K562 (cell line): ENCODE measurements around the gene PPP1R37. TPM values are rescaled to one million over a fixed set of nuclear protein-coding genes. Genes with fewer than 3 reads are reported as not detected.

Source experiments
- E2F3 ChIP-seq: fragments of 250-450 bp; sonication (Bioruptor Pico); IDR thresholded peaks from 2 replicates; pipeline ENCODE4 v1.4.0; 2020; ENCODE audit warnings: mild to moderate bottlenecking
- FOXP4 ChIP-seq: sonication (generic); formaldehyde crosslinking; IDR thresholded peaks from 2 replicates; pipeline ENCODE4 v1.8.0; 2022; ENCODE audit warnings: mild to moderate bottlenecking, missing genetic modification reagents, borderline replicate concordance
- GATAD2B ChIP-seq: fragments of 450-650 bp; IDR thresholded peaks from 2 replicates; pipeline ENCODE4 v1.6.1; 2017; ENCODE audit warnings: mild to moderate bottlenecking, borderline replicate concordance
- HMGXB4 ChIP-seq: sonication (generic); formaldehyde crosslinking; IDR thresholded peaks from 2 replicates; pipeline ENCODE4 v1.8.1; 2023; ENCODE audit warnings: mild to moderate bottlenecking, missing genetic modification reagents
- MCM3 ChIP-seq: fragments of 450-650 bp; IDR thresholded peaks from 2 replicates; pipeline ENCODE4 v1.6.1; 2016
- NKRF ChIP-seq: fragments of 450-650 bp; IDR thresholded peaks from 2 replicates; pipeline ENCODE4 v1.6.1; 2016; ENCODE audit warnings: borderline replicate concordance
- NR4A1 ChIP-seq, 2 experiments: fragments of 250-450 bp in 1 of 2; fragments of 450-650 bp in 1 of 2; sonication (Bioruptor Pico) in 1 of 2; IDR thresholded peaks; 2 replicates each; pipeline versions ENCODE4 v1.4.0 to v1.6.1; 2016 to 2020; ENCODE audit warnings: mild to moderate bottlenecking in 2 of 2, missing compliant biosample characterization in 1 of 2, missing genetic modification characterization in 1 of 2, moderate library complexity in 1 of 2
- PCBP1 ChIP-seq: fragments of 200-400 bp; formaldehyde crosslinking; IDR thresholded peaks from 2 replicates; pipeline ENCODE4 v1.6.1; 2018; ENCODE audit warnings: mild to moderate bottlenecking, low read depth, low read length; ENCODE audit not compliant: poor library complexity, severe bottlenecking
- RAD21 ChIP-seq, 2 experiments: fragments of 250-450 bp in 1 of 2; fragments of 450-650 bp in 1 of 2; sonication (Bioruptor Pico) in 1 of 2; formaldehyde crosslinking in 1 of 2; IDR thresholded peaks in 1 of 2; conservative IDR thresholded peaks in 1 of 2; 2 replicates each; pipeline versions ENCODE4 v1.4.0 to v1.8.0; 2020 to 2022; ENCODE audit warnings: mild to moderate bottlenecking in 2 of 2, moderate library complexity in 1 of 2
- SUPT5H ChIP-seq: fragments of 450-650 bp; IDR thresholded peaks from 2 replicates; pipeline ENCODE4 v1.6.1; 2016
- TBP ChIP-seq: optimal IDR thresholded peaks from 2 replicates; pipeline ENCODE3; 2011; ENCODE audit warnings: low read depth, low read length, improper control_type of control experiment
- ZNF24 ChIP-seq: fragments of 450-650 bp; IDR thresholded peaks from 2 replicates; pipeline ENCODE4 v1.6.1; 2016
- ZNF431 ChIP-seq: sonication (generic); formaldehyde crosslinking; IDR thresholded peaks from 2 replicates; pipeline ENCODE4 v1.8.0; 2022; ENCODE audit warnings: mild to moderate bottlenecking, missing genetic modification reagents
- polyA plus RNA-seq, 8 experiments: library from polyadenylated mRNA; depleted of rRNA in 4 of 8; stranded (reverse) in 5 of 8; unstranded in 3 of 8; fragments of >200 nt; fragmentation: Nextera tagmentation in 2 of 8; fragmentation: Illumina TruSeq in 1 of 8; extraction: Ambion mirVana in 2 of 8; extraction: Trizol in 1 of 8; gene quantifications; 2 replicates each; pipeline versions ENCODE4 v1.2.1 to v1.2.3, GENCODE V29; 2011 to 2014; ENCODE audit warnings: inconsistent platforms in 1 of 8, missing spikeins in 1 of 8
- total RNA-seq, 7 experiments: library from RNA; depleted of rRNA in 6 of 7; stranded (reverse); fragments of >200 nt in 6 of 7; fragmentation: Illumina TruSeq in 2 of 7; extraction: Trizol in 2 of 7; gene quantifications; 2 replicates each; pipeline versions ENCODE4 v1.2.1 to v1.2.3, GENCODE V29; 2011 to 2021; ENCODE audit warnings: low replicate concordance in 1 of 7

Gene PPP1R37
- total and polyA plus RNA-seq, 9 of the 15 experiments (the other 6 are each of a cell fraction or from before 2014, with no cell fraction given), result 0.04 to 20.3 (median 7.3) TPM

GRCh38 chr19:45179072-45179891 is 86.3 kb downstream of the PPP1R37 start (continued):
- 0 out of 2 replicates have a peak, but pooled peaks have one; percentile 59 for TF ChIP-seq FOXP4 (CRISPR knock-in tag)
- TF ChIP-seq E2F3 (CRISPR knock-in tag), result 0 out of 2 replicates have a peak, but pooled peaks have one; percentile 63
- TF ChIP-seq GATAD2B, result peak; percentile 85
- peak; percentile 46 for TF ChIP-seq PCBP1
- no peak for TF ChIP-seq NR4A1 (CRISPR knock-in tag; IDR thresholded peaks at IDR 0.05)
- no peak for TF ChIP-seq NR4A1 (tag; IDR thresholded peaks at IDR 0.05)
- TF ChIP-seq SUPT5H, result 0 out of 2 replicates have a peak, but pooled peaks have one; percentile 30
- TF ChIP-seq RAD21 (CRISPR knock-in tag; conservative IDR thresholded peaks at IDR 0.05 in 1 of 2, IDR thresholded peaks at IDR 0.05 in 1 of 2), result no peak; a peak in 1 of 4 replicates
- 0 out of 2 replicates have a peak, but pooled peaks have one; percentile 14 for TF ChIP-seq NKRF
- TF ChIP-seq ZNF431, result peak; percentile 66; the same call in 1 of the 2 replicates
- no peak for TF ChIP-seq MCM3
- TF ChIP-seq TBP, result peak; percentile 44
- 0 out of 2 replicates have a peak, but pooled peaks have one; percentile 17 for TF ChIP-seq ZNF24
- peak; percentile 92 for TF ChIP-seq HMGXB4 (CRISPR knock-in tag)
